HG03196 (cell line): ENCODE data around the gene ADAMTS5.

ENCODE experiments used
- ATAC-seq: cut with Tn5 transposase; IDR thresholded peaks from one replicate; pipeline ENCODE4 v1.9.1; 2021; ENCODE audit not compliant: unreplicated experiment

ADAMTS5 gene

GRCh38 chr21:26949830-26950229, 17.1 kb downstream of the ADAMTS5 start:
- no peak for ATAC-seq

GRCh38 chr21:26948194-26948593, 18.7 kb downstream of the ADAMTS5 start:
- ATAC-seq, result no peak

- ATAC-seq, result no peak
Measured at GRCh38 chr21:26946744-26947446, 20.0 kb downstream of the ADAMTS5 start.

- no peak for ATAC-seq
Measured at GRCh38 chr21:26945916-26946675, 20.8 kb downstream of the ADAMTS5 start.

- no peak for ATAC-seq
Measured at GRCh38 chr21:26943921-26944320, 23.0 kb downstream of the ADAMTS5 start.

- no peak for ATAC-seq
Measured at GRCh38 chr21:26941421-26941820, 25.5 kb downstream of the ADAMTS5 start.

GRCh38 chr21:26939601-26940111, 27.2 kb downstream of the ADAMTS5 start:
- ATAC-seq, result no peak

GRCh38 chr21:26936641-26937040, 30.2 kb downstream of the ADAMTS5 start:
- ATAC-seq, result no peak

GRCh38 chr21:26935977-26936376, 30.9 kb downstream of the ADAMTS5 start:
- ATAC-seq, result no peak

- ATAC-seq, result no peak
Measured at GRCh38 chr21:26934383-26934782, 32.5 kb downstream of the ADAMTS5 start.

- no peak for ATAC-seq
Measured at GRCh38 chr21:26933448-26933847, 33.4 kb downstream of the ADAMTS5 start.

GRCh38 chr21:26925636-26926035, 41.3 kb downstream of the ADAMTS5 start:
- no peak for ATAC-seq

GRCh38 chr21:26925122-26925521, 41.8 kb downstream of the ADAMTS5 start:
- ATAC-seq, result no peak

- no peak for ATAC-seq
Measured at GRCh38 chr21:26923986-26924385, 42.9 kb downstream of the ADAMTS5 start.

- ATAC-seq, result no peak
Measured at GRCh38 chr21:26920055-26920454, 46.8 kb downstream of the ADAMTS5 start.

GRCh38 chr21:26918323-26919079, 48.4 kb downstream of the ADAMTS5 start:
- no peak for ATAC-seq

GRCh38 chr21:26916799-26917198, 50.1 kb downstream of the ADAMTS5 start:
- ATAC-seq, result no peak

GRCh38 chr21:26914557-26914956, 52.3 kb downstream of the ADAMTS5 start:
- ATAC-seq, result no peak

GRCh38 chr21:26912466-26912865, 54.4 kb downstream of the ADAMTS5 start:
- ATAC-seq, result no peak

GRCh38 chr21:26909972-26910371, 56.9 kb downstream of the ADAMTS5 start:
- no peak for ATAC-seq

GRCh38 chr21:26900980-26901379, 65.9 kb downstream of the ADAMTS5 start:
- no peak for ATAC-seq

- ATAC-seq, result no peak
Measured at GRCh38 chr21:26892151-26892550, 74.7 kb downstream of the ADAMTS5 start.
